Measurements from ENCODE around the gene FOXP1. TPM values are rescaled to one million over a fixed set of nuclear protein-coding genes. Genes with fewer than 3 reads are reported as not detected.

Gene FOXP1
- polyA plus RNA-seq, 1 donor (not counting 4 experiments of a cell fraction or from before 2014, with no cell fraction given): 14.6 TPM

DNA sequence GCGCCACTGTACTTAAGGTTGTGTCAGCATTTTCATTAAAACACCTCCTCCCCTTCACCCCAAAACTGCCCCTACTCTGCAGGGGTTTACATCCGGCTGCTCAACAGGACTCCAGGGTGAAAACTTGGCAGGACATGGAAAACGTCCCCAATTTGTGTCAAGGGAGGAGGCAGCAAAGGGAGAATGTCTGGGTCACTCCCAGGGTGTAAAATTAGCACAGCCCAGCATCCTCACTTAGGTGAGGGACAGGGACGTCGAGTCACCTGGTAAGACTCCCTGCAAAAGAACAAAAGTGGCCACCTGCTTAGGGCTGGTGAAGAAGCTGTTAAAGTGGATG lies 532.3 kb downstream of the FOXP1 start:
- no peaks in the 10 kb centered on the region for H3K27me3 ChIP-seq (ENCODE audit: control insufficient read depth, extremely low read depth, insufficient read depth, low read length)
- dilution Hi-C loops (cut with MboI; ENCODE audit: extremely low pct_ligation_motif_present, low sequenced_read_pairs): no loop called here
- no peak overlapping the region for H3K27ac ChIP-seq (ENCODE audit: control insufficient read depth, insufficient read depth, low read length)
- TF ChIP-seq EZH2 (IDR thresholded peaks at IDR 0.05; ENCODE audit: low read length): no peak
- TF ChIP-seq, protein P1, sequence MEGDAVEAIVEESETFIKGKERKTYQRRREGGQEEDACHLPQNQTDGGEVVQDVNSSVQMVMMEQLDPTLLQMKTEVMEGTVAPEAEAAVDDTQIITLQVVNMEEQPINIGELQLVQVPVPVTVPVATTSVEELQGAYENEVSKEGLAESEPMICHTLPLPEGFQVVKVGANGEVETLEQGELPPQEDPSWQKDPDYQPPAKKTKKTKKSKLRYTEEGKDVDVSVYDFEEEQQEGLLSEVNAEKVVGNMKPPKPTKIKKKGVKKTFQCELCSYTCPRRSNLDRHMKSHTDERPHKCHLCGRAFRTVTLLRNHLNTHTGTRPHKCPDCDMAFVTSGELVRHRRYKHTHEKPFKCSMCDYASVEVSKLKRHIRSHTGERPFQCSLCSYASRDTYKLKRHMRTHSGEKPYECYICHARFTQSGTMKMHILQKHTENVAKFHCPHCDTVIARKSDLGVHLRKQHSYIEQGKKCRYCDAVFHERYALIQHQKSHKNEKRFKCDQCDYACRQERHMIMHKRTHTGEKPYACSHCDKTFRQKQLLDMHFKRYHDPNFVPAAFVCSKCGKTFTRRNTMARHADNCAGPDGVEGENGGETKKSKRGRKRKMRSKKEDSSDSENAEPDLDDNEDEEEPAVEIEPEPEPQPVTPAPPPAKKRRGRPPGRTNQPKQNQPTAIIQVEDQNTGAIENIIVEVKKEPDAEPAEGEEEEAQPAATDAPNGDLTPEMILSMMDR (optimal IDR thresholded peaks at IDR 0.05 in 1 of 3, IDR thresholded peaks at IDR 0.05 in 1 of 3, conservative IDR thresholded peaks at IDR 0.05 in 1 of 3; ENCODE audit: extremely low read depth in 1 of 3, insufficient read depth in 2 of 3, low read length in 3 of 3): no peak
- H3K4me3 ChIP-seq (ENCODE audit: control insufficient read depth in 2 of 3, extremely low read depth in 1 of 3, insufficient read depth in 2 of 3, low read depth in 1 of 3, low read length in 3 of 3): no peak overlapping the region
- peaks cover 0 to 49% of the 10 kb centered on the region in 2 experiments for H3K36me3 ChIP-seq (ENCODE audit: control insufficient read depth in 2 of 2, extremely low read depth in 1 of 2, insufficient read depth in 2 of 2, low read length in 2 of 2)
- no peak overlapping the region for H3K4me2 ChIP-seq (ENCODE audit: control insufficient read depth, extremely low read depth, insufficient read depth, low read depth, low read length)
- H3K9ac ChIP-seq (ENCODE audit: control insufficient read depth, extremely low read depth, insufficient read depth, low read length): no peak overlapping the region
- H3K4me1 ChIP-seq (ENCODE audit: control insufficient read depth, extremely low read depth, insufficient read depth, low read length): peaks cover 10% of the 10 kb centered on the region
- H2AFZ ChIP-seq (ENCODE audit: control insufficient read depth, low read length): no peak overlapping the region
- DNase-seq (ENCODE audit: low read depth, low spot score): no peak
- no peak for FAIRE-seq
- no peaks in the 10 kb centered on the region for H3K9me3 ChIP-seq (ENCODE audit: control insufficient read depth, low read depth, low read length)
- no peaks in the 10 kb centered on the region for H4K20me1 ChIP-seq (ENCODE audit: control insufficient read depth, extremely low read depth, insufficient read depth, low read length)
- H3K79me2 ChIP-seq (ENCODE audit: control insufficient read depth, insufficient read depth, low read length): peaks cover 56% of the 10 kb centered on the region
- no peaks in the 10 kb centered on the region for H3K9me1 ChIP-seq (ENCODE audit: control insufficient read depth, extremely low read depth, insufficient read depth, low read length)

DNA sequence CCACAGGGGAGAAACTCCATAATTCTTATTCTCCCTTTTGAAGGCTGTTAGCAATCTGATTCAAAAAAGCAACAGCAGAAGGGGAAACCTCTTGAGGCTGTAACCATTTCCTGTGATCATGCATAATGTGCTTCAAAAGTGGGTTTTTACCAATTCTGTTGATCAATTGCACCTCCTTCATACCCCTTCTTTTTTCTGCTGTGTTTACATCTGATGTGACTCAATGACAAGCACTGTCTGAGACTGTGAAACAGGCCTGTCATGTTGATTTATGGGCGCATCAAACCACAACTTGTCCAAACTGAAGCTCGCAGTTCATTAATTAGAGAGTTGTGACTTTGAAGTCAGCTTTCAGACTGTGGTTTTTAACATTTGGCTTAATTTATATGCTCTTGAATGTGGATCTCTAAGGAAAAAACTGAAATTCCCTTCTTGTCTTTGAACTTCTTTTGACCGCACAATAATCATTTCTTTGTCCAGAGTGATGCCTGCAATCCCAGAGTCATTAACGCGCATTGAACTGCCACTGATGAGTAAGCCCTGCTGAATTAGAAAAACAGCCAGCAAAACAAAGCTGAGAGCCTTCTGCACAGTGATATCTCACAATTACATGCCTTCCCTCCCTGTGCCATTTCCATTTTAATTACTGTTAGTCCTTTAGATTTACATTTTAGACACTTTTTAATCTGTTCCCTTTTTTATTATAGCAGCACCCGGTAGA lies 532.8 kb downstream of the FOXP1 start:
- H3K4me3 ChIP-seq (ENCODE audit: control insufficient read depth in 2 of 3, extremely low read depth in 1 of 3, insufficient read depth in 2 of 3, low read depth in 1 of 3, low read length in 3 of 3): no peak overlapping the region
- peaks cover 52% of the 10 kb centered on the region for H3K79me2 ChIP-seq (ENCODE audit: control insufficient read depth, insufficient read depth, low read length)
- peaks cover 2 to 49% of the 10 kb centered on the region in 2 experiments for H3K36me3 ChIP-seq (ENCODE audit: control insufficient read depth in 2 of 2, extremely low read depth in 1 of 2, insufficient read depth in 2 of 2, low read length in 2 of 2)
- no peaks in the 10 kb centered on the region for H3K9me1 ChIP-seq (ENCODE audit: control insufficient read depth, extremely low read depth, insufficient read depth, low read length)
- H3K4me2 ChIP-seq (ENCODE audit: control insufficient read depth, extremely low read depth, insufficient read depth, low read depth, low read length): no peak overlapping the region
- H3K27me3 ChIP-seq (ENCODE audit: control insufficient read depth, extremely low read depth, insufficient read depth, low read length): no peaks in the 10 kb centered on the region
- peaks cover 4% of the 10 kb centered on the region for H3K4me1 ChIP-seq (ENCODE audit: control insufficient read depth, extremely low read depth, insufficient read depth, low read length)
- H4K20me1 ChIP-seq (ENCODE audit: control insufficient read depth, extremely low read depth, insufficient read depth, low read length): no peaks in the 10 kb centered on the region
- H3K9me3 ChIP-seq (ENCODE audit: control insufficient read depth, low read depth, low read length): no peaks in the 10 kb centered on the region
- TF ChIP-seq, protein P1 (optimal IDR thresholded peaks at IDR 0.05 in 1 of 3, IDR thresholded peaks at IDR 0.05 in 1 of 3, conservative IDR thresholded peaks at IDR 0.05 in 1 of 3; ENCODE audit: extremely low read depth in 1 of 3, insufficient read depth in 2 of 3, low read length in 3 of 3): no peak
- no peak for TF ChIP-seq EZH2 (IDR thresholded peaks at IDR 0.05; ENCODE audit: low read length)
- dilution Hi-C loops (cut with MboI; ENCODE audit: extremely low pct_ligation_motif_present, low sequenced_read_pairs): no loop called here
- DNase-seq (ENCODE audit: low read depth, low spot score): no peak
- H2AFZ ChIP-seq (ENCODE audit: control insufficient read depth, low read length): no peak overlapping the region
- H3K9ac ChIP-seq (ENCODE audit: control insufficient read depth, extremely low read depth, insufficient read depth, low read length): no peak overlapping the region
- H3K27ac ChIP-seq (ENCODE audit: control insufficient read depth, insufficient read depth, low read length): no peak overlapping the region
- FAIRE-seq: no peak

All from keratinocyte (primary cell).